B cell (primary cell): ENCODE results near the gene TUBA1C. TPM values are rescaled to one million over a fixed set of nuclear protein-coding genes. Genes with fewer than 3 reads are reported as not detected.
"Not testable (repeated sequence)": the region's sequence is repeated elsewhere in the genome, so short reads cannot be mapped to it uniquely, and the experiment has no call there.

Experiments used
- ATAC-seq: fragments of 200-7000 bp; cut with Tn5 transposase; one replicate; pipeline ENCODE4 v1.10.0; 2021; ENCODE audit warnings: low read depth, mild to moderate bottlenecking, moderate number of reproducible peaks, moderate library complexity
- CTCF ChIA-PET: fragments of 350-600 bp; sonication (Branson Sonifier 250); formaldehyde crosslinking; loops from one replicate; lab custom pipeline; 2021; ENCODE audit warnings: antibody characterized with exemption, inconsistent platforms; lab: Charles Lee
- POLR2A ChIA-PET: fragments of 350-600 bp; sonication (Branson Sonifier 250); formaldehyde crosslinking; loops from one replicate; lab custom pipeline; 2021; ENCODE audit warnings: antibody characterized with exemption; lab: Charles Lee
- DNase-seq: peaks from one replicate; pipeline ENCODE4 v3.0.0; 2013
- H2AFZ ChIP-seq: 2 replicates; pipeline ENCODE4 v1.6.1; 2012; ENCODE audit warnings: mild to moderate bottlenecking, low read depth, low read length; ENCODE audit not compliant: insufficient read depth, poor library complexity, severe bottlenecking
- H3K27ac ChIP-seq, 2 donors: 1 replicate in 1 of 2; 2 replicates in 1 of 2; pipeline ENCODE4 v1.5.1; 2012 to 2013; ENCODE audit warnings: low read length in 2 of 2, mild to moderate bottlenecking in 2 of 2, moderate library complexity in 1 of 2
- H3K27me3 ChIP-seq, 4 experiments: fragments of 200-600 bp in 1 of 4; sonication (generic) in 1 of 4; replicated peaks in 1 of 4; 1 replicate in 2 of 4; 2 replicates in 2 of 4; pipeline versions ENCODE4 v1.6.1 to v1.7.0; 2013 to 2016; ENCODE audit warnings: low read length in 3 of 4, mild to moderate bottlenecking in 2 of 4, mixed read lengths in 1 of 4, moderate library complexity in 1 of 4; ENCODE audit not compliant: insufficient read depth in 4 of 4, control insufficient read depth in 3 of 4; ENCODE audit errors: control extremely low read depth in 1 of 4
- H3K36me3 ChIP-seq, 2 experiments: replicated peaks in 1 of 2; 1 replicate in 1 of 2; 2 replicates in 1 of 2; pipeline versions ENCODE4 v1.6.1 to v1.7.1; 2013; ENCODE audit warnings: low read length in 1 of 2; ENCODE audit not compliant: insufficient read depth in 2 of 2, control insufficient read depth in 1 of 2; ENCODE audit errors: control extremely low read depth in 1 of 2, extremely low read depth in 1 of 2
- H3K4me1 ChIP-seq, 2 donors: fragments of 200-600 bp in 1 of 2; sonication (generic) in 1 of 2; 1 replicate in 1 of 2; 2 replicates in 1 of 2; pipeline versions ENCODE4 v1.5.1 to v1.6.1; 2013 to 2017; ENCODE audit warnings: low read length in 2 of 2; ENCODE audit not compliant: control insufficient read depth in 2 of 2, insufficient read depth in 2 of 2
- H3K4me2 ChIP-seq: replicated peaks from 2 replicates; pipeline ENCODE3; 2012; ENCODE audit warnings: mild to moderate bottlenecking, low read depth, low read length; ENCODE audit not compliant: poor library complexity, severe bottlenecking
- H3K4me3 ChIP-seq, 5 experiments: fragments of 200-600 bp in 1 of 5; sonication (generic) in 1 of 5; 1 replicate in 3 of 5; 2 replicates in 2 of 5; pipeline versions ENCODE4 v1.5.1 to v1.7.0; 2011 to 2016; ENCODE audit warnings: low read length in 4 of 5, mild to moderate bottlenecking in 4 of 5, low read depth in 2 of 5, control low read depth in 1 of 5, moderate library complexity in 1 of 5; ENCODE audit not compliant: insufficient read depth in 1 of 5; ENCODE audit errors: control extremely low read depth in 1 of 5, extremely low read depth in 1 of 5
- H3K79me2 ChIP-seq: fragments of 200-600 bp; sonication (generic); one replicate; pipeline ENCODE4 v1.6.0; 2016; ENCODE audit warnings: low read length; ENCODE audit not compliant: control insufficient read depth, insufficient read depth
- H3K9ac ChIP-seq: fragments of 200-600 bp; sonication (generic); 2 replicates; pipeline ENCODE4 v1.6.1; 2017; ENCODE audit warnings: mild to moderate bottlenecking, low read length, moderate library complexity
- H3K9me3 ChIP-seq, 3 donors: one replicate each; pipeline versions ENCODE4 v1.6.1 to v1.7.1; 2013; ENCODE audit warnings: low read length in 2 of 3; ENCODE audit not compliant: control insufficient read depth in 2 of 3, insufficient read depth in 1 of 3; ENCODE audit errors: control extremely low read depth in 1 of 3
- H4K20me1 ChIP-seq: 2 replicates; pipeline ENCODE4 v1.6.0; 2012; ENCODE audit warnings: mild to moderate bottlenecking, low read length; ENCODE audit not compliant: insufficient read depth, control insufficient read depth, poor library complexity, severe bottlenecking
- H3K27ac Mint-ChIP-seq: one replicate; pipeline ENCODE4 v1.8.0; 2021; ENCODE audit warnings: mixed read lengths
- H3K27me3 Mint-ChIP-seq: one replicate; pipeline ENCODE4 v1.8.0; 2021; ENCODE audit warnings: mixed read lengths
- H3K4me1 Mint-ChIP-seq: one replicate; pipeline ENCODE4 v1.8.0; 2021; ENCODE audit warnings: mixed read lengths
- H3K4me3 Mint-ChIP-seq: one replicate; pipeline ENCODE4 v1.8.0; 2021; ENCODE audit warnings: mixed read lengths
- H3K9me3 Mint-ChIP-seq: one replicate; pipeline ENCODE4 v1.8.0; 2022; ENCODE audit warnings: mixed read lengths; ENCODE audit not compliant: insufficient read depth
- EZH2 ChIP-seq: IDR thresholded peaks from 2 replicates; pipeline ENCODE4 v1.6.1; 2012; ENCODE audit warnings: borderline replicate concordance, low read depth, mild to moderate bottlenecking, moderate library complexity, low read length; ENCODE audit not compliant: insufficient read depth, poor library complexity, severe bottlenecking
- WGBS: methylation state at CpG from one replicate; pipeline ENCODE4 v1.1.5; 2013; ENCODE audit warnings: missing lambda C conversion rate; ENCODE audit not compliant: insufficient coverage; 5-methylcytosine and 5-hydroxymethylcytosine counted together
- intact Hi-C: fragments of 100-400 bp; cut with micrococcal nuclease; formaldehyde crosslinking; loops from one replicate; pipeline ENCODE4 v1.10.0; 2022
- polyA plus RNA-seq: library from polyadenylated mRNA; depleted of rRNA; stranded (reverse); fragments of >200 nt; gene quantifications from 2 replicates; pipeline ENCODE4 v1.2.3, GENCODE V29; 2012
- total RNA-seq, 2 donors: library from RNA; stranded (reverse); fragments of 120-200 nt in 1 of 2; gene quantifications; 1 replicate in 1 of 2; 2 replicates in 1 of 2; pipeline versions ENCODE4 v1.2.3 to v1.2.4, GENCODE V29; 2013 to 2022
- TF ChIP-seq, protein P1 (sequence below): fragments of 200-600 bp; IDR thresholded peaks from one replicate; pipeline ENCODE4 v1.8.0; 2022; ENCODE audit warnings: antibody characterized with exemption, mild to moderate bottlenecking

The TUBA1C gene
- total and polyA plus RNA-seq, 2 donors (not counting 1 experiment from before 2014, with no cell fraction given), result 34.9 to 121 TPM

DNA sequence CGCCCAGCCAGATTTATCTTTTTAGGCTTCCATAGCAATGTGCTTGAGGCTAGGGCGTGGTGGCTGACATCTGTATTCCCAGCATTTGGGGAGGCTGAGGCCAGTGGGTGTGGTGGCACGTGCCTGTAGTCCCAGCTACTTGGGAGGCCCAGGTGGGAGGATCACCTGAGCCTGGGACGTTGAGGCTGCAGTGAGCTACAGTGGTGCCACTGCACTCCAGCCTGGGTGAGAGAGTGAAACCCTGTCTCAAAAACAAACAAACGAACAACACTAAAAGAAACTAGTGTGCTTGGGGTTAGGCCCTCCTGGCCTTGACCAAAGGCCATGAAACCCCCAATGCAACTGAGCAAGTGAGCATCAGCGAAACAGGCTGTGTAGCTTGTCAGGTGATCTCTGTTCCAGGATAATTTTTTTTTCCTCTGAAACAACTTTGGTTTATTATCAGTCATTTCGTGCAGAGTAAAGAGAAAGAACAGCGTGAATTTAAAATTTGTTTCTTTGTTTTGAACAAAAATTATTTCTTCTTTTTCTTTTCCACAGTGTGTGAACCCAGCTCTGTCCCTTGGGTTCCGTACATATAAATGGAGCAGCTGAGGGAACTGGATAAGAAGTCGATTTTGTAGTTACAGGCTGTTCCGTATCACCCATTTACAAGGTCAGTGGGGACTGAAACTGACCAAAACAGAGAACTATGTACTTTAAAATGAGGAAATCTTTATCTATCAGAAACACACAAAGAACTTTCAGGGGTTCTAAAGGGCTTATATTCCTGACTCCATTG is 8.8 kb upstream of the TUBA1C start:
- no peak for TF ChIP-seq EZH2
- TF ChIP-seq, protein P1, sequence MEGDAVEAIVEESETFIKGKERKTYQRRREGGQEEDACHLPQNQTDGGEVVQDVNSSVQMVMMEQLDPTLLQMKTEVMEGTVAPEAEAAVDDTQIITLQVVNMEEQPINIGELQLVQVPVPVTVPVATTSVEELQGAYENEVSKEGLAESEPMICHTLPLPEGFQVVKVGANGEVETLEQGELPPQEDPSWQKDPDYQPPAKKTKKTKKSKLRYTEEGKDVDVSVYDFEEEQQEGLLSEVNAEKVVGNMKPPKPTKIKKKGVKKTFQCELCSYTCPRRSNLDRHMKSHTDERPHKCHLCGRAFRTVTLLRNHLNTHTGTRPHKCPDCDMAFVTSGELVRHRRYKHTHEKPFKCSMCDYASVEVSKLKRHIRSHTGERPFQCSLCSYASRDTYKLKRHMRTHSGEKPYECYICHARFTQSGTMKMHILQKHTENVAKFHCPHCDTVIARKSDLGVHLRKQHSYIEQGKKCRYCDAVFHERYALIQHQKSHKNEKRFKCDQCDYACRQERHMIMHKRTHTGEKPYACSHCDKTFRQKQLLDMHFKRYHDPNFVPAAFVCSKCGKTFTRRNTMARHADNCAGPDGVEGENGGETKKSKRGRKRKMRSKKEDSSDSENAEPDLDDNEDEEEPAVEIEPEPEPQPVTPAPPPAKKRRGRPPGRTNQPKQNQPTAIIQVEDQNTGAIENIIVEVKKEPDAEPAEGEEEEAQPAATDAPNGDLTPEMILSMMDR, result no peak
- CTCF ChIA-PET, result interaction anchor here (0.7 kb wide), 1 partner anchor 221 kb away, joined by 3 read pairs; no protein-coding TSS in a partner anchor
- no peak overlapping the region for H2AFZ ChIP-seq

DNA sequence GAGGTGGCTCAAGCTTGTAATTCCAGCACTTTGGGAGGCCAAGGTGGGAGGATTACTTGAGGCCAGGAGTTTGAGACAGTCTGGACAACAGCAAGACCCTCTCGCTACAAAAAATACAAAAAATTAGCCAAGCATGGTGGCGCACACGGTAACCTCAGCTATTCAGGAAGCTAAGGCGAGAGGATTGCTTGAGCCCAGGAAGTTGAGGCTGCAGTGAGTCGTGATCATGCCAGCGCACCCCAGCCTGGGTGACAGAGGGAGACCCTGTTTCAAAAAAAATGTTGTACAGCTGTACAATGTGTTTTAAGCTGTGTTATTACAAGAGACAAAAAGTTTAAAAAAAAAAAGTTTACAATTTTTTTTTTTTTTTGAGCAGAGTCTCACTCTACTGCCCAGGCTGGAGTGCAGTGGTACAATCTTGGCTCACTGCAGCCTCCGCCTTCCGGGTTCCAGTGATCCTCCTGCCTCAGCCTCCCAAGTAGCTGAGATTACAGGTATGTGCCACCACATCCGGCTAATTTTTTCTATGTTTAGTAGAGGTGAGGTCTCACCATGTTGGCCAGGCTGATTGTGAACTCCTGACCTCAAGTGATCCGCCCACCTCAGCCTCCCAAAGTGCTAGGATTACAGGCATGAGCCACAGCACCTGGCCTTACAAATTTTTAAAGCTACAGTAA is 7.2 kb upstream of the TUBA1C start:
- H3K27ac ChIP-seq, ATAC-seq, H4K20me1 ChIP-seq, H3K4me3 ChIP-seq, POLR2A ChIA-PET, intact Hi-C loops, H3K4me1 Mint-ChIP-seq, DNase-seq, H3K27me3 ChIP-seq, H3K4me3 Mint-ChIP-seq, H2AFZ ChIP-seq, H3K27ac Mint-ChIP-seq, H3K4me1 ChIP-seq, H3K9me3 Mint-ChIP-seq, H3K27me3 Mint-ChIP-seq, H3K79me2 ChIP-seq, H3K9me3 ChIP-seq, H3K36me3 ChIP-seq, H3K9ac ChIP-seq, H3K4me2 ChIP-seq: not testable (repeated sequence)
- 35% methylated on average over 7 of the region's 10 CpGs for WGBS
- CTCF ChIA-PET, result interaction anchor here (0.7 to 1.1 kb wide), 3 partner anchors 23 to 169 kb away, joined by 3 to 4 read pairs (median 3); no protein-coding TSS in a partner anchor

More for the DNA sequence above, 8.8 kb upstream of the TUBA1C start:
- no peak for ATAC-seq
- intact Hi-C loops, result no loop called here
- peaks cover 1% of the 10 kb centered on the region for H3K4me1 Mint-ChIP-seq
- no peak overlapping the region for H3K4me3 Mint-ChIP-seq
- no peak overlapping the region for H3K9ac ChIP-seq
- no peaks in the 10 kb centered on the region for H3K36me3 ChIP-seq
- H3K27ac ChIP-seq, result no peak overlapping the region
- H4K20me1 ChIP-seq, result no peaks in the 10 kb centered on the region
- no peaks in the 10 kb centered on the region for H3K79me2 ChIP-seq
- WGBS, result 100% methylated on average over 4 of the region's 11 CpGs
- no peak overlapping the region for H3K4me2 ChIP-seq
- H3K27me3 Mint-ChIP-seq, result no peaks in the 10 kb centered on the region
- H3K27ac Mint-ChIP-seq, result no peak overlapping the region
- no peaks in the 10 kb centered on the region for H3K27me3 ChIP-seq
- DNase-seq, result no peak
- H3K9me3 ChIP-seq, result no peaks in the 10 kb centered on the region
- POLR2A ChIA-PET, result interaction anchor here (0.6 kb wide), 1 partner anchor 271 kb away, joined by 3 read pairs; no protein-coding TSS in a partner anchor
- no peaks in the 10 kb centered on the region for H3K4me1 ChIP-seq
- H3K9me3 Mint-ChIP-seq, result no peaks in the 10 kb centered on the region
- no peak overlapping the region for H3K4me3 ChIP-seq
